SK-N-MC (cell line): ENCODE measurements around the gene FRMD4A.

Source experiments
- EZH2 ChIP-seq: fragments of 200-600 bp; sonication (generic); IDR thresholded peaks from one replicate; pipeline ENCODE4 v1.6.1; 2017; ENCODE audit warnings: antibody characterized with exemption
- POLR2AphosphoS5 ChIP-seq: IDR thresholded peaks from 2 replicates; pipeline ENCODE4 v1.6.1; 2012; ENCODE audit warnings: mild to moderate bottlenecking, low read depth, low read length, borderline replicate concordance

GRCh38 chr10:13739183-13739582 lies 591.5 kb downstream of the FRMD4A start:
- TF ChIP-seq EZH2 (no peak), POLR2AphosphoS5 (no peak)
